ENCODE results near the gene PPP1R27. TPM values are rescaled to one million over a fixed set of nuclear protein-coding genes. Genes with fewer than 3 reads are reported as not detected.
A peak's percentile ranks its signal among the peaks of the same experiment; 100 is the strongest.

Gene PPP1R27
- total and polyA plus RNA-seq, 7 experiments from 2014 or later: 0.13 TPM; not detected in 6

GRCh38 chr17:81802856-81803643, 31.8 kb downstream of the PPP1R27 start:
- Mint-ChIP-seq H3K9me3 (peaks cover 0 to 3% (median 0%) of the 10 kb centered on the region in 11 donors), H3K27ac (peak overlapping the region in 1 of 9 donors; percentile 36), H3K4me3 (peak overlapping the region in 5 of 10 donors; percentile 12 to 63 (median 41)), H3K27me3 (peaks cover 30 to 55% (median 37%) of the 10 kb centered on the region in 5 donors), H3K36me3 (peaks cover 0 to 4% (median 0%) of the 10 kb centered on the region in 5 donors), H3K4me1 (peaks cover 0 to 10% (median 0%) of the 10 kb centered on the region in 7 donors)
- CTCF ChIA-PET: no interaction called here
- Histone ChIP-seq H3K4me3 (ENCODE audit: low read length) (no peak overlapping the region), H3K9me3 (ENCODE audit: control insufficient read depth in 2 of 3, low read length in 3 of 3) (no peaks in the 10 kb centered on the region), H3K27ac (ENCODE audit: low read depth, low read length) (no peak overlapping the region), H3K36me3 (ENCODE audit: control insufficient read depth in 2 of 3, insufficient read depth in 3 of 3, low read length in 3 of 3) (no peaks in the 10 kb centered on the region), H3K4me1 (ENCODE audit: control insufficient read depth in 2 of 2, insufficient read depth in 2 of 2, low read length in 2 of 2) (no peaks in the 10 kb centered on the region), H3K27me3 (ENCODE audit: control insufficient read depth in 2 of 2, insufficient read depth in 2 of 2, low read length in 2 of 2) (no peaks in the 10 kb centered on the region)
- ATAC-seq (no peak), DNase-seq (no peak)
- POLR2A ChIA-PET: no interaction called here
- intact Hi-C loops (cut with micrococcal nuclease): no loop called here

- intact Hi-C loops (cut with micrococcal nuclease): no loop called here
- peaks cover 30 to 55% (median 36%) of the 10 kb centered on the region in 5 donors for H3K27me3 Mint-ChIP-seq
- no peaks in the 10 kb centered on the region for H3K27me3 ChIP-seq (ENCODE audit: control insufficient read depth in 2 of 2, insufficient read depth in 2 of 2, low read length in 2 of 2)
These were observed 32.6 kb downstream of the PPP1R27 start for GRCh38 chr17:81802048-81802758.

GRCh38 chr17:81801327-81801726, 33.5 kb downstream of the PPP1R27 start:
- Mint-ChIP-seq H3K4me1 (peaks cover 0 to 10% (median 0%) of the 10 kb centered on the region in 7 donors), H3K27ac (no peak overlapping the region), H3K4me3 (no peak overlapping the region), H3K27me3 (peaks cover 30 to 52% (median 36%) of the 10 kb centered on the region in 5 donors), H3K36me3 (peaks cover 0 to 4% (median 0%) of the 10 kb centered on the region in 5 donors), H3K9me3 (peaks cover 0 to 3% (median 0%) of the 10 kb centered on the region in 11 donors)
- DNase-seq (no peak), ATAC-seq (no peak)
- H3K4me1 ChIP-seq (ENCODE audit: control insufficient read depth in 2 of 2, insufficient read depth in 2 of 2, low read length in 2 of 2): no peaks in the 10 kb centered on the region
- H3K9me3 ChIP-seq (ENCODE audit: control insufficient read depth in 2 of 3, low read length in 3 of 3): no peaks in the 10 kb centered on the region
- H3K27ac ChIP-seq (ENCODE audit: low read depth, low read length): no peak overlapping the region
- POLR2A ChIA-PET: no interaction called here
- H3K4me3 ChIP-seq (ENCODE audit: low read length): no peak overlapping the region
- intact Hi-C loops (cut with micrococcal nuclease): no loop called here
- no peaks in the 10 kb centered on the region for H3K27me3 ChIP-seq (ENCODE audit: control insufficient read depth in 2 of 2, insufficient read depth in 2 of 2, low read length in 2 of 2)
- no peaks in the 10 kb centered on the region for H3K36me3 ChIP-seq (ENCODE audit: control insufficient read depth in 2 of 3, insufficient read depth in 3 of 3, low read length in 3 of 3)
- CTCF ChIA-PET: no interaction called here

More at GRCh38 chr17:81802048-81802758, 32.6 kb downstream of the PPP1R27 start:
- H3K9me3 ChIP-seq (ENCODE audit: control insufficient read depth in 2 of 3, low read length in 3 of 3): no peaks in the 10 kb centered on the region
- no peak overlapping the region for H3K4me3 ChIP-seq (ENCODE audit: low read length)
- Mint-ChIP-seq H3K9me3 (peaks cover 0 to 3% (median 0%) of the 10 kb centered on the region in 11 donors), H3K4me3 (peak overlapping the region in 2 of 10 donors; percentile 12 to 41), H3K36me3 (peaks cover 0 to 4% (median 0%) of the 10 kb centered on the region in 5 donors), H3K27ac (no peak overlapping the region), H3K4me1 (peaks cover 0 to 10% (median 0%) of the 10 kb centered on the region in 7 donors)
- H3K27ac ChIP-seq (ENCODE audit: low read depth, low read length): no peak overlapping the region
- ATAC-seq (no peak), DNase-seq (no peak)
- CTCF ChIA-PET: no interaction called here
- H3K36me3 ChIP-seq (ENCODE audit: control insufficient read depth in 2 of 3, insufficient read depth in 3 of 3, low read length in 3 of 3): no peaks in the 10 kb centered on the region
- POLR2A ChIA-PET: no interaction called here
- H3K4me1 ChIP-seq (ENCODE audit: control insufficient read depth in 2 of 2, insufficient read depth in 2 of 2, low read length in 2 of 2): no peaks in the 10 kb centered on the region

- H3K4me1 ChIP-seq (ENCODE audit: control insufficient read depth in 2 of 2, insufficient read depth in 2 of 2, low read length in 2 of 2): no peaks in the 10 kb centered on the region
- POLR2A ChIA-PET: no interaction called here
- intact Hi-C loops (cut with micrococcal nuclease): no loop called here
These were observed 40.3 kb downstream of the PPP1R27 start for GRCh38 chr17:81794509-81794908.

GRCh38 chr17:81794074-81794476, 40.8 kb downstream of the PPP1R27 start:
- ChIA-PET CTCF (no interaction called here), POLR2A (no interaction called here)
- no peaks in the 10 kb centered on the region for H3K36me3 Mint-ChIP-seq
- H3K27me3 Mint-ChIP-seq: peaks cover 0 to under 1% (median 0%) of the 10 kb centered on the region in 5 donors
- H3K4me1 Mint-ChIP-seq: no peaks in the 10 kb centered on the region
- Histone ChIP-seq H3K4me1 (ENCODE audit: control insufficient read depth in 2 of 2, insufficient read depth in 2 of 2, low read length in 2 of 2) (no peaks in the 10 kb centered on the region), H3K27me3 (ENCODE audit: control insufficient read depth in 2 of 2, insufficient read depth in 2 of 2, low read length in 2 of 2) (no peaks in the 10 kb centered on the region), H3K9me3 (ENCODE audit: control insufficient read depth in 2 of 3, low read length in 3 of 3) (no peaks in the 10 kb centered on the region), H3K4me3 (ENCODE audit: low read length) (no peak overlapping the region), H3K36me3 (ENCODE audit: control insufficient read depth in 2 of 3, insufficient read depth in 3 of 3, low read length in 3 of 3) (no peaks in the 10 kb centered on the region), H3K27ac (ENCODE audit: low read depth, low read length) (no peak overlapping the region)
- H3K9me3 Mint-ChIP-seq: no peaks in the 10 kb centered on the region
- no peak overlapping the region for H3K4me3 Mint-ChIP-seq
- no peak for ATAC-seq
- no peak for DNase-seq
- intact Hi-C loops (cut with micrococcal nuclease): no loop called here
- no peak overlapping the region for H3K27ac Mint-ChIP-seq

More at GRCh38 chr17:81794509-81794908, 40.3 kb downstream of the PPP1R27 start:
- H3K27ac ChIP-seq (ENCODE audit: low read depth, low read length): no peak overlapping the region
- Mint-ChIP-seq H3K36me3 (no peaks in the 10 kb centered on the region), H3K4me3 (no peak overlapping the region), H3K27me3 (peaks cover 0 to 5% (median 3%) of the 10 kb centered on the region in 5 donors), H3K27ac (no peak overlapping the region), H3K4me1 (no peaks in the 10 kb centered on the region), H3K9me3 (no peaks in the 10 kb centered on the region)
- ATAC-seq (no peak), DNase-seq (no peak)
- H3K4me3 ChIP-seq (ENCODE audit: low read length): no peak overlapping the region
- H3K27me3 ChIP-seq (ENCODE audit: control insufficient read depth in 2 of 2, insufficient read depth in 2 of 2, low read length in 2 of 2): no peaks in the 10 kb centered on the region
- CTCF ChIA-PET: no interaction called here
- H3K36me3 ChIP-seq (ENCODE audit: control insufficient read depth in 2 of 3, insufficient read depth in 3 of 3, low read length in 3 of 3): no peaks in the 10 kb centered on the region
- H3K9me3 ChIP-seq (ENCODE audit: control insufficient read depth in 2 of 3, low read length in 3 of 3): no peaks in the 10 kb centered on the region

- H3K9me3 ChIP-seq (ENCODE audit: control insufficient read depth in 2 of 3, low read length in 3 of 3): no peaks in the 10 kb centered on the region
- no peak for DNase-seq
- Mint-ChIP-seq H3K36me3 (no peaks in the 10 kb centered on the region), H3K9me3 (no peaks in the 10 kb centered on the region), H3K27me3 (no peaks in the 10 kb centered on the region), H3K27ac (no peak overlapping the region), H3K4me1 (no peaks in the 10 kb centered on the region), H3K4me3 (no peak overlapping the region)
- POLR2A ChIA-PET: no interaction called here
- H3K4me3 ChIP-seq (ENCODE audit: low read length): no peak overlapping the region
- H3K27me3 ChIP-seq (ENCODE audit: control insufficient read depth in 2 of 2, insufficient read depth in 2 of 2, low read length in 2 of 2): no peaks in the 10 kb centered on the region
- no peaks in the 10 kb centered on the region for H3K4me1 ChIP-seq (ENCODE audit: control insufficient read depth in 2 of 2, insufficient read depth in 2 of 2, low read length in 2 of 2)
- ATAC-seq: no peak
- no peaks in the 10 kb centered on the region for H3K36me3 ChIP-seq (ENCODE audit: control insufficient read depth in 2 of 3, insufficient read depth in 3 of 3, low read length in 3 of 3)
- intact Hi-C loops (cut with micrococcal nuclease): no loop called here
- H3K27ac ChIP-seq (ENCODE audit: low read depth, low read length): no peak overlapping the region
- CTCF ChIA-PET: no interaction called here
These were observed 41.9 kb downstream of the PPP1R27 start for GRCh38 chr17:81792675-81793615.

All from naive thymus-derived CD4-positive, alpha-beta T cell (primary cell).